IMR-90 (cell line): ENCODE measurements around the gene UQCRC1. TPM values are rescaled to one million over a fixed set of nuclear protein-coding genes. Genes with fewer than 3 reads are reported as not detected.

Experiments used
- ATAC-seq: fragments of 200-7000 bp; cut with Tn5 transposase; 2 replicates; pipeline ENCODE4 v1.9.1; 2020; ENCODE audit warnings: low read depth, mild to moderate bottlenecking, moderate library complexity
- BruUV-seq: library from RNA; stranded (reverse); fragments of 400-500 nt; replicated peaks from 2 replicates; lab custom pipeline; 2021; lab: Mats Ljungman, UMichigan
- CTCF ChIA-PET: fragments of 300-600 bp; formaldehyde crosslinking; extraction: SDS; loops from one replicate; lab custom pipeline; 2021; ENCODE audit warnings: antibody characterized with exemption; lab: Yijun Ruan, JAX
- POLR2A ChIA-PET: fragments of 300-600 bp; sonication (Branson Sonifier 250); formaldehyde crosslinking; loops from one replicate; lab custom pipeline; 2022; ENCODE audit warnings: antibody characterized with exemption; ENCODE audit not compliant: unreplicated experiment; lab: Charles Lee
- DNase-seq: peaks from one replicate; pipeline ENCODE4 v3.0.0; 2013
- H2AFZ ChIP-seq: replicated peaks from 2 replicates; pipeline ENCODE3; 2013; ENCODE audit warnings: low read length, mild to moderate bottlenecking; ENCODE audit not compliant: poor library complexity
- H2AK5ac ChIP-seq: 2 replicates; pipeline ENCODE4 v1.6.1; 2013; ENCODE audit warnings: low read depth, low read length, inconsistent platforms
- H2AK9ac ChIP-seq: replicated peaks from 2 replicates; pipeline ENCODE3; 2013; ENCODE audit warnings: mild to moderate bottlenecking, low read depth, low read length, moderate library complexity; ENCODE audit not compliant: poor library complexity
- H2BK120ac ChIP-seq: 2 replicates; pipeline ENCODE4 v1.6.1; 2013; ENCODE audit warnings: low read depth, low read length, inconsistent platforms
- H2BK15ac ChIP-seq: 3 replicates; pipeline ENCODE4 v1.6.1; 2013; ENCODE audit warnings: low read depth, low read length, inconsistent platforms
- H2BK20ac ChIP-seq: 2 replicates; pipeline ENCODE4 v1.6.1; 2013; ENCODE audit warnings: low read depth, mild to moderate bottlenecking, inconsistent platforms, low read length, moderate library complexity
- H2BK5ac ChIP-seq: 2 replicates; pipeline ENCODE4 v1.6.1; 2013; ENCODE audit warnings: mild to moderate bottlenecking, low read depth, low read length, inconsistent platforms; ENCODE audit not compliant: poor library complexity, severe bottlenecking
- H3K14ac ChIP-seq: replicated peaks from 2 replicates; pipeline ENCODE4 v1.6.1; 2013; ENCODE audit warnings: low read depth, low read length, inconsistent platforms
- H3K18ac ChIP-seq: 2 replicates; pipeline ENCODE4 v1.6.1; 2013; ENCODE audit warnings: low read depth, low read length, control low read depth
- H3K23ac ChIP-seq: 2 replicates; pipeline ENCODE4 v1.6.1; 2013; ENCODE audit warnings: low read depth, low read length, inconsistent platforms
- H3K27ac ChIP-seq: 2 replicates; pipeline ENCODE4 v1.5.1; 2013; ENCODE audit warnings: mild to moderate bottlenecking, control low read depth, low read length; ENCODE audit not compliant: insufficient read depth
- H3K27me3 ChIP-seq: 2 replicates; pipeline ENCODE4 v1.6.1; 2013; ENCODE audit warnings: low read length; ENCODE audit not compliant: control insufficient read depth, insufficient read depth
- H3K36me3 ChIP-seq: 2 replicates; pipeline ENCODE4 v1.6.1; 2013; ENCODE audit warnings: low read length, mixed read lengths; ENCODE audit not compliant: control insufficient read depth, insufficient read depth
- H3K4ac ChIP-seq: 2 replicates; pipeline ENCODE4 v1.6.1; 2013; ENCODE audit warnings: low read depth, low read length, inconsistent platforms
- H3K4me1 ChIP-seq: 2 replicates; pipeline ENCODE4 v1.6.1; 2013; ENCODE audit warnings: low read length, mixed read lengths; ENCODE audit not compliant: control insufficient read depth, insufficient read depth
- H3K4me2 ChIP-seq: 2 replicates; pipeline ENCODE4 v1.6.1; 2013; ENCODE audit warnings: low read depth, mild to moderate bottlenecking, control low read depth, low read length, moderate library complexity
- H3K4me3 ChIP-seq: 2 replicates; pipeline ENCODE4 v1.5.1; 2013; ENCODE audit warnings: low read depth, mild to moderate bottlenecking, control low read depth, low read length, moderate library complexity; ENCODE audit not compliant: insufficient read depth
- H3K56ac ChIP-seq: 2 replicates; pipeline ENCODE4 v1.6.1; 2013; ENCODE audit warnings: low read length, inconsistent platforms; ENCODE audit not compliant: insufficient read depth; ENCODE audit errors: extremely low read depth
- H3K79me1 ChIP-seq, 2 experiments: 2 replicates each; pipeline ENCODE4 v1.6.1; 2013; ENCODE audit warnings: low read length in 2 of 2, inconsistent platforms in 1 of 2, low read depth in 1 of 2
- H3K9ac ChIP-seq: 2 replicates; pipeline ENCODE4 v1.6.1; 2013; ENCODE audit warnings: low read depth, low read length, control low read depth
- H3K9me1 ChIP-seq: 2 replicates; pipeline ENCODE4 v1.6.1; 2013; ENCODE audit warnings: low read length, inconsistent platforms; ENCODE audit not compliant: insufficient read depth
- H3K9me3 ChIP-seq: 2 replicates; pipeline ENCODE4 v1.6.1; 2013; ENCODE audit warnings: low read length; ENCODE audit not compliant: control insufficient read depth, insufficient read depth
- H4K20me1 ChIP-seq: 2 replicates; pipeline ENCODE4 v1.6.1; 2013; ENCODE audit warnings: low read length, inconsistent platforms; ENCODE audit not compliant: insufficient read depth
- H4K5ac ChIP-seq: 2 replicates; pipeline ENCODE4 v1.6.1; 2013; ENCODE audit warnings: mild to moderate bottlenecking, low read depth, low read length, control low read depth
- H4K8ac ChIP-seq, 2 experiments: 2 replicates each; pipeline ENCODE4 v1.6.1; 2013; ENCODE audit warnings: low read depth in 2 of 2, low read length in 2 of 2, control low read depth in 1 of 2, inconsistent platforms in 1 of 2
- H4K91ac ChIP-seq: 2 replicates; pipeline ENCODE4 v1.6.1; 2013; ENCODE audit warnings: low read depth, low read length, inconsistent platforms; ENCODE audit not compliant: insufficient read depth
- CEBPB ChIP-seq: IDR thresholded peaks from 2 replicates; pipeline ENCODE4 v1.6.1; 2012; ENCODE audit warnings: low read depth, low read length, improper control_type of control experiment
- MAFK ChIP-seq: IDR thresholded peaks from 2 replicates; pipeline ENCODE4 v1.6.1; 2012; ENCODE audit warnings: low read depth, low read length, improper control_type of control experiment
- NFE2L2 ChIP-seq: fragments of 150-350 bp; IDR thresholded peaks from 2 replicates; pipeline ENCODE4 v1.6.1; 2016; ENCODE audit warnings: low read depth, mild to moderate bottlenecking, low read length
- POLR2A ChIP-seq: IDR thresholded peaks from 2 replicates; pipeline ENCODE4 v1.6.1; 2012; ENCODE audit warnings: mild to moderate bottlenecking, low read depth, low read length
- RAD21 ChIP-seq: IDR thresholded peaks from 2 replicates; pipeline ENCODE4 v1.6.1; 2012; ENCODE audit warnings: low read length, improper control_type of control experiment
- USF2 ChIP-seq: fragments of 150-350 bp; IDR thresholded peaks from 2 replicates; pipeline ENCODE4 v1.6.1; 2017; ENCODE audit warnings: mild to moderate bottlenecking, antibody characterized with exemption, low read length, low read depth
- WGBS, 2 experiments: methylation state at CpG; one replicate each; pipeline versions ENCODE4 v1.1.5 to v1.1.7; 2013; ENCODE audit warnings: missing lambda C conversion rate in 2 of 2; ENCODE audit not compliant: insufficient read length in 1 of 2; ENCODE audit errors: extremely low coverage in 2 of 2; 5-methylcytosine and 5-hydroxymethylcytosine counted together
- dilution Hi-C: fragments of 300-500 bp; cut with HindIII; formaldehyde crosslinking; loops from one replicate; pipeline ENCODE4 v1.14.3; 2018; ENCODE audit warnings: low sequenced_read_pairs; ENCODE audit not compliant: unreplicated experiment
- in situ Hi-C: fragments of 300-500 bp; cut with MboI; formaldehyde crosslinking; loops from 3 replicates; pipeline ENCODE4 v1.14.3; 2019; ENCODE audit warnings: low sequenced_read_pairs, inconsistent platforms, mixed read lengths
- intact Hi-C: fragments of 100-400 bp; cut with micrococcal nuclease; formaldehyde crosslinking; loops from 2 replicates; pipeline ENCODE4 v1.10.0; 2022
- polyA plus RNA-seq, 3 experiments: library from polyadenylated mRNA; depleted of rRNA; stranded (reverse); fragments of >200 nt; gene quantifications; 2 replicates each; pipeline ENCODE4 v1.2.3, GENCODE V29; 2012; ENCODE audit warnings: low replicate concordance in 1 of 3
- total RNA-seq: library from RNA; depleted of rRNA; stranded (reverse); fragments of >200 nt; gene quantifications from 2 replicates; pipeline ENCODE4 v1.2.3, GENCODE V29; 2012
- TF ChIP-seq, protein P1 (sequence below): fragments of 150-350 bp; IDR thresholded peaks from 2 replicates; pipeline ENCODE4 v1.6.1; 2016; ENCODE audit warnings: low read depth, mild to moderate bottlenecking, low read length, moderate library complexity, borderline replicate concordance

Gene UQCRC1
- total and polyA plus RNA-seq, 2 of the 4 experiments (the other 2 are of a cell fraction), result 474 to 1,365 TPM

GRCh38 chr3:48597408-48597800 is 12.0 kb downstream of the UQCRC1 start:
- H3K9ac ChIP-seq, result no peak overlapping the region
- no peak overlapping the region for H3K4me3 ChIP-seq

More at GRCh38 chr3:48597408-48597800, 12.0 kb downstream of the UQCRC1 start:
- Histone ChIP-seq H4K8ac (peak overlapping the region; percentile 85 to 90), H4K20me1 (peaks cover 19% of the 10 kb centered on the region), H3K27ac (peak overlapping the region; percentile 94), H2BK120ac (peak overlapping the region; percentile 85), H3K9me3 (no peaks in the 10 kb centered on the region), H3K23ac (peak overlapping the region; percentile 28), H2BK5ac (peak overlapping the region; percentile 97), H2AK5ac (peak overlapping the region; percentile 100), H2AK9ac (peak overlapping the region; percentile 99), H2BK15ac (peak overlapping the region; percentile 97), H4K5ac (peak overlapping the region; percentile 72), H3K4ac (peak overlapping the region; percentile 99), H3K4me2 (no peak overlapping the region), H2BK20ac (peak overlapping the region; percentile 99), H3K4me1 (peaks cover 54% of the 10 kb centered on the region), H3K36me3 (peaks cover 46% of the 10 kb centered on the region), H3K18ac (peak overlapping the region; percentile 85), H3K56ac (peak overlapping the region; percentile 76; the same call in 1 of the 2 replicates), H3K9me1 (peaks cover 54% of the 10 kb centered on the region), H4K91ac (peak overlapping the region; percentile 98), H3K27me3 (no peaks in the 10 kb centered on the region), H2AFZ (peak overlapping the region; percentile 14), H3K79me1 (peaks cover 27 to 77% of the 10 kb centered on the region in 2 experiments), H3K14ac (peak overlapping the region; percentile 76)
- TF ChIP-seq, protein P1, sequence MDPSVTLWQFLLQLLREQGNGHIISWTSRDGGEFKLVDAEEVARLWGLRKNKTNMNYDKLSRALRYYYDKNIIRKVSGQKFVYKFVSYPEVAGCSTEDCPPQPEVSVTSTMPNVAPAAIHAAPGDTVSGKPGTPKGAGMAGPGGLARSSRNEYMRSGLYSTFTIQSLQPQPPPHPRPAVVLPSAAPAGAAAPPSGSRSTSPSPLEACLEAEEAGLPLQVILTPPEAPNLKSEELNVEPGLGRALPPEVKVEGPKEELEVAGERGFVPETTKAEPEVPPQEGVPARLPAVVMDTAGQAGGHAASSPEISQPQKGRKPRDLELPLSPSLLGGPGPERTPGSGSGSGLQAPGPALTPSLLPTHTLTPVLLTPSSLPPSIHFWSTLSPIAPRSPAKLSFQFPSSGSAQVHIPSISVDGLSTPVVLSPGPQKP, result no peak
- no peak for TF ChIP-seq POLR2A
- no peak for TF ChIP-seq USF2
- TF ChIP-seq NFE2L2, result no peak
- no peak for TF ChIP-seq CEBPB
- TF ChIP-seq MAFK, result no peak
- no peak for TF ChIP-seq RAD21
- intact Hi-C loops, result no loop called here
- no peak for ATAC-seq
- ChIA-PET POLR2A (interaction anchor here (0.6 kb wide), 1 partner anchor 65 kb away, joined by 18 read pairs; the partner anchor contains the start of gene CELSR3), CTCF (interaction anchor here (0.9 to 1.0 kb wide), 2 partner anchors 12 to 38 kb away, joined by 3 to 4 read pairs; partner anchors contain the start of gene UQCRC1)
- in situ Hi-C loops, result no loop called here
- BruUV-seq, result no TSS peak
- dilution Hi-C loops, result no loop called here
- no peak for DNase-seq
- WGBS, 2 experiments, result 90% methylated on average over 2 of the region's 6 CpGs; no CpG with 5 or more reads in 1 of the 2 experiments
